ENCODE results near the gene FARSA. TPM values are rescaled to one million over a fixed set of nuclear protein-coding genes. Genes with fewer than 3 reads are reported as not detected.

FARSA gene
- total and polyA plus RNA-seq, 2 of the 13 experiments (the other 11 are each of a cell fraction or from before 2014, with no cell fraction given): 25.9 to 72.0 TPM

GRCh38 chr19:12886651-12886968 is 46.9 kb downstream of the FARSA start:
- no peak for FAIRE-seq
- 54% methylated on average over 5 of the region's 5 CpGs for WGBS (ENCODE audit: low lambda C conversion rate)
- Histone ChIP-seq H3K9ac (ENCODE audit: insufficient read depth, low read depth, low read length) (no peak overlapping the region), H3K4me1 (ENCODE audit: insufficient read depth, low read length) (peaks cover 45% of the 10 kb centered on the region), H3K79me2 (ENCODE audit: insufficient read depth, low read length) (peaks cover 5% of the 10 kb centered on the region), H3K4me3 (replicated peaks in 1 of 3; ENCODE audit: insufficient read depth in 1 of 3, low read depth in 2 of 3, low read length in 3 of 3) (no peak overlapping the region), H4K20me1 (ENCODE audit: insufficient read depth, low read length) (no peaks in the 10 kb centered on the region), H3K27ac (ENCODE audit: extremely low read length, insufficient read depth, low read length) (no peak overlapping the region), H3K4me2 (ENCODE audit: low read depth, low read length) (peak overlapping the region; percentile 22; the same call in 1 of the 2 replicates), H3K9me3 (ENCODE audit: low read length) (peaks cover 13% of the 10 kb centered on the region), H3K27me3 (ENCODE audit: control insufficient read depth in 1 of 2, insufficient read depth in 2 of 2, low read length in 2 of 2) (peaks cover 0 to 18% of the 10 kb centered on the region in 2 experiments; a peak in 3 of 5 replicates), H3K36me3 (replicated peaks in 1 of 2; ENCODE audit: control insufficient read depth in 1 of 2, insufficient read depth in 2 of 2, low read length in 2 of 2) (no peaks in the 10 kb centered on the region), H2AFZ (ENCODE audit: low read length) (no peak overlapping the region)
- no peak for ATAC-seq
- intact Hi-C loops (cut with micrococcal nuclease; ENCODE audit: unreplicated experiment) (no loop called here), in situ Hi-C loops (cut with HindIII; ENCODE audit: extremely low pct_ligation_motif_present, low pct_unique_long_range_greater_than_20kb) (no loop called here)
- DNase-seq (ENCODE audit: low spot score): no peak
- ChIA-PET POLR2A (no interaction called here), CTCF (ENCODE audit: low intra/inter-chr PET ratio, low total read pairs) (interaction anchor here (1.9 kb wide), 1 partner anchor 79 kb away, joined by 10 read pairs; no protein-coding TSS in a partner anchor)
- TF ChIP-seq RFX3 (CRISPR knock-in tag; IDR thresholded peaks at IDR 0.05): no peak
- no peak for TF ChIP-seq RXRB (CRISPR knock-in tag; IDR thresholded peaks at IDR 0.05; ENCODE audit: borderline replicate concordance)
- no peak for TF ChIP-seq TGIF2 (CRISPR knock-in tag; IDR thresholded peaks at IDR 0.05)
- TF ChIP-seq MTF1 (CRISPR knock-in tag; IDR thresholded peaks at IDR 0.05): no peak
- TF ChIP-seq POLR2G (IDR thresholded peaks at IDR 0.05; ENCODE audit: low read depth, low read length): no peak
- TF ChIP-seq ZBTB1 (CRISPR knock-in tag; IDR thresholded peaks at IDR 0.05; ENCODE audit: borderline replicate concordance): no peak
- no peak for TF ChIP-seq ZNF850 (CRISPR knock-in tag; conservative IDR thresholded peaks at IDR 0.05)
- no peak for TF ChIP-seq RFX1 (IDR thresholded peaks at IDR 0.05)
- TF ChIP-seq, protein P1, sequence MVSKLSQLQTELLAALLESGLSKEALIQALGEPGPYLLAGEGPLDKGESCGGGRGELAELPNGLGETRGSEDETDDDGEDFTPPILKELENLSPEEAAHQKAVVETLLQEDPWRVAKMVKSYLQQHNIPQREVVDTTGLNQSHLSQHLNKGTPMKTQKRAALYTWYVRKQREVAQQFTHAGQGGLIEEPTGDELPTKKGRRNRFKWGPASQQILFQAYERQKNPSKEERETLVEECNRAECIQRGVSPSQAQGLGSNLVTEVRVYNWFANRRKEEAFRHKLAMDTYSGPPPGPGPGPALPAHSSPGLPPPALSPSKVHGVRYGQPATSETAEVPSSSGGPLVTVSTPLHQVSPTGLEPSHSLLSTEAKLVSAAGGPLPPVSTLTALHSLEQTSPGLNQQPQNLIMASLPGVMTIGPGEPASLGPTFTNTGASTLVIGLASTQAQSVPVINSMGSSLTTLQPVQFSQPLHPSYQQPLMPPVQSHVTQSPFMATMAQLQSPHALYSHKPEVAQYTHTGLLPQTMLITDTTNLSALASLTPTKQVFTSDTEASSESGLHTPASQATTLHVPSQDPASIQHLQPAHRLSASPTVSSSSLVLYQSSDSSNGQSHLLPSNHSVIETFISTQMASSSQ (IDR thresholded peaks at IDR 0.05; ENCODE audit: low read depth): no peak
- TF ChIP-seq, protein P1 (CRISPR knock-in tag; IDR thresholded peaks at IDR 0.05; ENCODE audit: borderline replicate concordance): no peak
- no TSS peak for BruUV-seq (replicated peaks)

Measured in HepG2 (cell line).